Activated CD8-positive, alpha-beta memory T cell treated with anti-CD3 and anti-CD28 coated beads, Interleukin-2, amount 50 U/mL, for 24 hours (primary cell): ENCODE measurements around the gene FANCD2.
"Not testable (repeated sequence)": the region's sequence is repeated elsewhere in the genome, so short reads cannot be mapped to it uniquely, and the experiment has no call there.

Experiments
- DNase-seq: peaks from one replicate; pipeline ENCODE4 v3.0.0-alpha.2; 2020; ENCODE audit errors: extremely low read depth

FANCD2 gene

DNA sequence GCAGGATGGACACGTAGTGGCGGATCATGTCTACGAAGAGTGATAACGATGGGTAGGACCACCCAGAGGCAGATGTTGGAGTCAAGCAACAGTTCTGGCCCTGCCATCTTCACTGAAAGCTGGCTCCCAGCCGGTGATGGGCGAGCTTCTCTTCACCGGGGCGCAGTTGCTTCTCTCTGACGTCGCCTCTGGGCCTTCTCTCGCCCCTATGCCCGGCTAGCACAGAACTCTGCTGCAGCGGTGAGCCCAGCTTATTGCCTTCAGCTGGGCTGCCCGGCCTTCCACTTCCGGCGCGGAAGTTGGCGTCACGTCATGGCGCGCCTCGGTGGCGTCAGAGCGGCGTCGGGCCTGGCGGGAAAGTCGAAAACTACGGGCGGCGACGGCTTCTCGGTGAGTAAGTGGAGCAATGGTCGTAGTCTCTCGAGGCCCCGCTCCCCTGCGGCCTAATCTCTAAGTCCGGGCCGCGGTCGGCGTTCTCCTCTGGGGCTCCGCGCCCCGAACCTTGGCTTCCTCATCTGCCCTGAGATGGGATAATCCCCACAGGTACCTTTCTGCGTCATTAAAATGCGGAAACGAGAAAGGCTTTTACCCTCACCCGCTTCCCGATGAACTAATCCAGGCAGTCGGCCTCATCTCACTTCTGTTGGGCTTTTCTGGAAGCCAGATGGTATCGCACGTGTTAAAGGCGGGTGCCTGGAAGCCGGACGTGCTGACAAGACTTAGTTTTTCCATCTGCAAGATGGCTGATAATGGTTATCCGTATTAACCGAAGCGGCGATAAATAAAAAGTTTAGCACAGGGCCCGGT lies at the start of gene FANCD2:
Gene FANCD2, plus strand, starts transcription at position 354 of the 807 bp plus-strand sequence. CDS start 2,221 bp downstream, outside the sequence.
- DNase-seq, result peak; percentile 70

DNA sequence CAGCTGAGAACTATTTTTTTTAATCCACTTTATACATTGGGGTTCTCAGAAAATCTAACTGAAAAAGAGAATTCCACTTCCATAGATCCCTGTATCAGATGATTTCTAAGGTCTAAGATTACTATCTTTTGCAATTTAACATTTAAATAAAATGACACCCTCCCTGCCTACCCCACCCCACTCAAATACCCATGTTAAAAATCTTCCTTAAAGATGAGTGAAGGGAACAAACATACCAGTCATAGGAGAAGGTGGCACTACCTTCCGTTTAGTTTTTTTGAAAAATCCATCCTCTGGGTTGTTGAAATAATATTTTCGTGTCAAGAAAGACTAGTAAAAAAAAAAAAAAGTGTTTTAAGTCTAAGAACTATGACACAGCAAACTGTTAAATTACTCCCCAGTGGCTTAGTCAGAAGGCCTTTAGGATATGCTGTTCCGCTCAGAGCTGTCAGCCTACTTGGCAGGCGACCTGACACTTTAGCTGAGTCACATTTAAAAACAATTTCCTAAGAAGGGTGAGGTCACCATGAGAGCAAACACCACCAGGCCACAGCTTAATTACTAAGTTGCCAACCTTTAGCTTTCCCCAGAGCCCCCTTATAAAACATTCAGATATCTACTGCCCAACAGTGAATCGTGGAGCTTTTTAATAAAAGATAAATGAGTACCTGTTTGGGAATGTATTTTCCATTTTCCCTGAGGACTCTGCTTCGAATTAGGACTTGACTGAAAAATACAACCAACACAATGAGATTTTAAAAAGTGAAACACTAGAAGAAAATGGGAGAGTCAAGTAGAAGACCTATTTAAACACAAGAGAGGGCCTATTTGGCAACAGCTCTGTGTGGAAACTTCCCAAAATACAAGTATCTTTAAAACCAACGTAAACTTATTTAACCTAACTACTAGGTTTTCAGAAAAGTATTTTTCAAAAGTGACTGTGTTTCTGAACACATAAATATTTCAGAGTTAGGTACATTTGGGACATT lies 49.2 kb upstream of the FANCD2 start:
- DNase-seq, result no peak

DNA sequence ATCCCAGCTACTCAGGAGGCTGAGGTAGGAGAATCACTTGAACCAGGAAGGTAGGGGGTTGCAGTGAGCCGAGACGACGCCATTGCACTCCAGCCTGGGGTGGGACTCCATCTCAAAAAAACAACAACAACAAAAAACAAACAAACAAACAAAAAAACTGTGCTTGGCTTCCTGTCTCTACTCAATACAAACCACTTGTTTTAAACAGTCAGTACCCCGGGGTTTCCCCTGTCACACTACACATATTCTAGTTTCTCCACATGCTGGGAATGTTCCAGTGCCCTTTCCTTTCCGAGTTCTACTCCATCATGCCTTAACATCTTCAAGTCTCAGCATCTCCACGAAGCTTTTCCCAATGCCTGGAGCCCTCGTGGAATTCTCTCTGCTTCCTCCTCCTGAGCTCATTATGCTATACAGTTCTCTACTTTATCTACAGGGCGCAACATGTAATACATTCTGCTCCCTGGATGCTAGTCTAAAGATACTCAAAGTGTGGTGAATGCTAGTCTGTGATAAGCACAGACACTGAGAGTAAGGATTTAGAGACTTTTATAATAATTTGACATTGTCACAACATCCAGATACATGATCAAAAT lies 47.4 kb upstream of the FANCD2 start:
- DNase-seq, result no peak

- no peak for DNase-seq
Observed at GRCh38 chr3:9980251-9980650, 46.0 kb upstream of the FANCD2 start.

- DNase-seq, result no peak
Observed at GRCh38 chr3:9986230-9986725, 40.0 kb upstream of the FANCD2 start.

DNA sequence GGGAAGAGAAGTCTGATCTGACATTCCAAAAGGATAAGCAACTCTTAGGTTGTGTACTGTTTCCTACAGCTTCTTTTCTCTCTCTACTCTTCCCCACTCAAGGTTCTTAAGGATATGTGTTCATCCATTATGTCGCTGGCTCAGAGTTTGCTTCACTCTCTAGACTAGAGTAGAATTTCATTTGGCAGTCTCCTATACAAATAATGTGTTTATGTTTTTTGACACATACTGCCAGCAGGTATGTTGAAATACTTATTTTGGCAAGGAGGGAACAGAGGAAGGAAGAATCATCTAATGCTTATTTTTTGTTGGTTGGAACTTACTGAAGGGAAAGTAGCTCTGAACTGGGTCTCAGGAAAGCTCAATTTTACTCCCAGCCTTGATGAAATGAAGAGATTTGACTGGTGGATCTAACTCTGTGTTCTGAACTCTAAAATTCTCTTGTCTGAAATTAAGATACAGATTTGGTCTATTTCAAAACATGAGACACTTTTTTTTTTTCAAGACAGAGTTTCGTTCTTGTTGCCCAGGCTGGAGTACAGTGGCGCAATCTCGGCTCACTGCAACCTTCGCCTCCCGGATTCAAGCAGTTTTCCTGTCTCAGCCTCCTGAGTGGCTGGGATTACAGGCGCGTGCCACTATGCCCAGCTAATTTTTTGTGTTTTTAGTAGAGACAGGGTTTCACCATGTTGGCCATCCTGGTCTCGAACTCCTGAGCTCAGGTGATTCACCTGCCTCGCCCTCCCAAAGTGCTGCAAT lies 32.0 kb upstream of the FANCD2 start:
- no peak for DNase-seq

- DNase-seq, result no peak
Observed at GRCh38 chr3:10000686-10001085, 25.6 kb upstream of the FANCD2 start.

GRCh38 chr3:10002951-10003350 lies 23.3 kb upstream of the FANCD2 start:
- DNase-seq, result no peak

GRCh38 chr3:10004506-10004905 lies 21.7 kb upstream of the FANCD2 start:
- no peak for DNase-seq

DNA sequence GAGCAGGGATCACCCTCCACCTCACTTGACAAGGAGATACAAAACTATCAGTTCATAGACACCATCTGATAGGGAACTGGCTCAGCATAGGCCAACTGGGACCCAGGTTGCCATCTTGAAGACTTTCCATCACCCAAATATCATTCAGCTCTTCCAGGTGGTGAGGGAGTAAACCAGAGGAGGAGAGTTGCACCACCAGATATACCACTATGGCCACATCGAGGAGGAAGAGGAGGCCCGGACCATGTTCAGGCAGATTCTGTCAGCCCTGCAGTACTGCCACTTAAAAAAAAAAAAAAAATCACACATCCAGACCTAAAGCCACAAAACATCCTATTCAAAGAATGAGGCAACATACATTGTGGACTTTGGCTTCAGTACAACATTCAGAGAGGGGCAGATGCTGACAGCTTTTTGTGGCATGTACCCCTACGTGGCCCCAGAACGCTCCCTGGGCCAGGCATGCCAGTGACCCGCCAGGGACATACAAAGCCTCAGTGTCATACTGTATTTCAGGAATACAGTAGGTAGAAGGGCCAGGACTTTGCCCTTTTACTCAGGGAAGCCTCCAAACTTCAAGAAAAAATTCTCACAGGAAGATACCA lies 21.2 kb upstream of the FANCD2 start:
- DNase-seq, result no peak

- DNase-seq, result no peak
Observed at GRCh38 chr3:10006048-10006761, 20.0 kb upstream of the FANCD2 start.

- no peak for DNase-seq
Observed at GRCh38 chr3:10006762-10007090, 19.5 kb upstream of the FANCD2 start.

DNA sequence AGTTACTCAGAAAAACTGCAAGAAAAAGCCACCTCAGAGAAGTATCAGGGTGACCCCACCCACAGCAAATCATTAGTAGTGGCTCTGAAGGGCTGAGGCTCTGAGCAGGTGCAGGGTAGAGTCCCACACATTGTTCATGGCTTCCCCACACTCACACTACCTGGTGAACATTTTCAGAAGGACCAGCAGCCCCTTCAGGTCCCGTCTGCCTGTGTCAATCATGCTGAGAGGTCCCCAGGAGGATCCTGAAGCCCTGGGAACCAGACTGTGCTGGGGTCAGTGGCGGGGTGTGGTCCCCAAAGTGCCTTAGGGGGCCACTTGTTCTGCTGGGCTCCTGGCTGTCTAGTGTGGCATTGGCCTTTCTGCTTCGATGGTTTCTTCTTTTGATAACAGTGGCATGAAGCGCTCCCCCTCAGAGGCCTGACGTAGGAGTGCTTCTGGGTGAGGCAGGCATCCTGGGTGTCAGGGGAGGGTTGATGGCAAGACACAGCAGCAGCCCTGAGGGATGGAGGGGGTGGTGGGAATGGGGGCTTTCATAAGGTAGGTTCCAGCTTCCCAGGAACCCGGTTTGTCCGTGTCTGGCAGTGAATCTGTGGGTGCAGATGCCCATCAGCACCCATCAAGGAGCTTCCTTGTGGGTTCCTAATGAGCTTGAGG lies 19.0 kb upstream of the FANCD2 start:
- no peak for DNase-seq

DNA sequence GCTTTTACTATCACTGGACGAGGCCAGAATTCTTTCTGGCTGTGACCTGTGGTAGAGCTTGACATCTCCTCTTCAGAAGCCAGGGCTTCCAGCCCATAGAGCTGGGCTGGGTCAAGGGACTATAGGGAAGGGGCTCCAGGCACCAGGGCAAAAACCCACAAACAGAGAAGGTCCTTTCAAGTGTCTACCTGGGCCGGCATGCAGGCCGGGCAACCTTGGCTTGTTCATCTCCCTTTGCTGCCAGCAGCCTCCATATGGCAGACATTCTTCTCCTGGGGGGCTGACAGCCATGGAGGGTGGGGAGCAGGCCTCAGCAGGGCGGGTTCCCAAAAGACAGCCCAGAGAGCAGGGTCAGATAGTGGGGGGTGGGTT lies 18.0 kb upstream of the FANCD2 start:
- DNase-seq, result not testable (repeated sequence)

- DNase-seq, result peak; percentile 26
Observed at GRCh38 chr3:10008588-10009344, 17.5 kb upstream of the FANCD2 start.

- DNase-seq, result no peak
Observed at GRCh38 chr3:10010421-10010877, 15.8 kb upstream of the FANCD2 start.

GRCh38 chr3:10010878-10011465 lies 15.3 kb upstream of the FANCD2 start:
- DNase-seq, result peak; percentile 59

DNA sequence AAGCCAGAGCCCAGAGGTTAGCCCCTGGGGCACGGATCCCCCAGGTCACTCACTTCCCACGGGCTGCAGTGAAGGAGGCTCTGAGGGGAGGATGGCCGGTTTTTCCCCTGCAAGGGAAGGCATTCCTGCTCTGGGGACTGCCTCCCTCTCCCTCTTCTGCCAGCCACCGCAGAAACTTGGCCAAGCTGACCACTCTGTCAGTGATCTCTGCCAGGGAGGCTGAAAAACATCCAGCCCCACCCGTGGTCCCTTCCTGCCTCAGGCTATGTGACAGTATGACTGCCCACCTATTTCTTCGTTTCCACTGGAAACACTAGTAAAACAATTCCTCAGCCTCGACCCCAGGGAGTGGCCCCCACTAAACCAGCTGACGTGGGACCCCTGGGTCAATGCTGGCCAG lies 14.6 kb upstream of the FANCD2 start:
- no peak for DNase-seq

DNA sequence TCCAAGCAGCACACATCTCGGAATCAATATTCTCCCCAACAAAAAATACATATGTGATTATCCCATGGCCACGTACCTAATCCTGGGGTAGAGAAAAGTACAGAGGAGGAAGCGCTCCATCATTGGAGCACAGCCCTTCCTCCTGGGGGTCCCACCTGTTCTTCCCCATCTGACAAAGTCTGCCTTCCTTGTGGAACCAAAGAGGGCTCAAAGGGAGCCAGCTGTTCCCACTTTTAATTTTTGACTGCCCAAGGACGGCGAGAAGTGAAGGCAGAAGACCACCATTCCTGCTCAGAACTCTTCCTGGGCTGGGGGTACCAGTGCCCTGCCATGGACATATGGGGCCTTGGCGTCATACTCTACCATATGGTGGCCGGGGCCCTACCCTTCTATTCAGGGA lies 14.1 kb upstream of the FANCD2 start:
- no peak for DNase-seq
